ENCODE results near the gene ZNF432. TPM values are rescaled to one million over a fixed set of nuclear protein-coding genes. Genes with fewer than 3 reads are reported as not detected.
"Not testable (repeated sequence)": the region's sequence is repeated elsewhere in the genome, so short reads cannot be mapped to it uniquely, and the experiment has no call there.

Gene ZNF432
- total and polyA plus RNA-seq, 8 donors, result 2.6 to 41.3 (median 9.1) TPM

GRCh38 chr19:52065399-52065798 is 16.8 kb upstream of the ZNF432 start:
- H3K36me3 ChIP-seq, result peaks cover 46 to 99% (median 84%) of the 10 kb centered on the region in 4 donors

GRCh38 chr19:52056480-52056879 is 7.8 kb upstream of the ZNF432 start:
- H3K36me3 ChIP-seq, result peaks cover 0 to 34% (median 7%) of the 10 kb centered on the region in 4 donors
- DNase-seq; H3K27me3 ChIP-seq; H3K4me1 ChIP-seq; H3K4me3 ChIP-seq; intact Hi-C loops (cut with DNase I; ENCODE audit: low total_unique reads); H3K27ac ChIP-seq: not testable (repeated sequence)
- H3K9me3 ChIP-seq, result peaks cover 20 to 100% (median 71%) of the 10 kb centered on the region in 4 donors
- 94 to 99% (median 96%) methylated on average over 3 of the region's 3 CpGs for WGBS, 5 donors

More at GRCh38 chr19:52065399-52065798, 16.8 kb upstream of the ZNF432 start:
- H3K9me3 ChIP-seq, result peaks cover 89 to 100% (median 95%) of the 10 kb centered on the region in 4 donors
- TF ChIP-seq POLR2A (IDR thresholded peaks at IDR 0.05) (no peak), CTCF (IDR thresholded peaks at IDR 0.05) (no peak), POLR2AphosphoS5 (IDR thresholded peaks at IDR 0.05) (no peak), EP300 (IDR thresholded peaks at IDR 0.05) (no peak)
- DNase-seq, result no peak
- no peak overlapping the region for H3K27ac ChIP-seq
- H3K27me3 ChIP-seq, result no peaks in the 10 kb centered on the region
- no peak overlapping the region for H3K4me3 ChIP-seq
- no peaks in the 10 kb centered on the region for H3K4me1 ChIP-seq
- WGBS, 5 donors, result 98% methylated on average over 6 of the region's 6 CpGs
- intact Hi-C loops (cut with DNase I; ENCODE audit: low total_unique reads), result no loop called here

- Histone ChIP-seq H3K4me1 (peaks cover 0 to 21% (median 8%) of the 10 kb centered on the region in 4 donors), H3K36me3 (peaks cover 2 to 15% (median 4%) of the 10 kb centered on the region in 4 donors), H3K9me3 (peaks cover 10 to 69% (median 40%) of the 10 kb centered on the region in 4 donors)
- H3K27ac ChIP-seq; H3K27me3 ChIP-seq; H3K4me3 ChIP-seq; intact Hi-C loops (cut with DNase I; ENCODE audit: low total_unique reads); DNase-seq: not testable (repeated sequence)
- 20 to 88% (median 50%) methylated on average over 1 of the region's 1 CpG for WGBS, 5 donors
Observed at GRCh38 chr19:52051736-52052135, 3.1 kb upstream of the ZNF432 start.

GRCh38 chr19:52039169-52039568 is 9.5 kb downstream of the ZNF432 start:
- intact Hi-C loops (cut with DNase I; ENCODE audit: low total_unique reads), result no loop called here

GRCh38 chr19:52034051-52034728 is 14.4 kb downstream of the ZNF432 start:
- TF ChIP-seq POLR2A (IDR thresholded peaks at IDR 0.05), result no peak
- no peak for TF ChIP-seq EP300 (IDR thresholded peaks at IDR 0.05)
- no peak for TF ChIP-seq CTCF (IDR thresholded peaks at IDR 0.05)
- TF ChIP-seq POLR2AphosphoS5 (IDR thresholded peaks at IDR 0.05), result no peak
- Histone ChIP-seq H3K4me3 (no peak overlapping the region), H3K36me3 (peaks cover 50 to 69% (median 60%) of the 10 kb centered on the region in 4 donors), H3K4me1 (peaks cover 0 to 1% (median 0%) of the 10 kb centered on the region in 4 donors), H3K9me3 (peaks cover 66 to 95% (median 90%) of the 10 kb centered on the region in 4 donors), H3K27ac (no peak overlapping the region), H3K27me3 (no peaks in the 10 kb centered on the region)
- intact Hi-C loops (cut with DNase I; ENCODE audit: low total_unique reads), result no loop called here
- WGBS, 5 donors, result 95 to 99% (median 98%) methylated on average over 12 of the region's 12 CpGs
- no peak for DNase-seq

More at GRCh38 chr19:52039169-52039568, 9.5 kb downstream of the ZNF432 start:
- Histone ChIP-seq H3K4me3 (no peak overlapping the region), H3K4me1 (no peaks in the 10 kb centered on the region), H3K9me3 (peaks cover 60 to 94% (median 84%) of the 10 kb centered on the region in 4 donors), H3K27ac (no peak overlapping the region), H3K27me3 (no peaks in the 10 kb centered on the region), H3K36me3 (peaks cover 84 to 100% (median 94%) of the 10 kb centered on the region in 4 donors)
- WGBS, 5 donors, result 97 to 99% (median 98%) methylated on average over 4 of the region's 4 CpGs
- DNase-seq, result no peak
- TF ChIP-seq CTCF (IDR thresholded peaks at IDR 0.05), result no peak
- TF ChIP-seq POLR2AphosphoS5 (IDR thresholded peaks at IDR 0.05), result no peak
- no peak for TF ChIP-seq EP300 (IDR thresholded peaks at IDR 0.05)
- no peak for TF ChIP-seq POLR2A (IDR thresholded peaks at IDR 0.05)
